Fibroblast of peridontal ligament (primary cell): Measurements from ENCODE around the gene PGLYRP4.

Experiments used
- DNase-seq: peaks from one replicate; pipeline ENCODE4 v3.0.0-alpha.2; 2010; ENCODE audit errors: extremely low read depth

Gene PGLYRP4, protein sequence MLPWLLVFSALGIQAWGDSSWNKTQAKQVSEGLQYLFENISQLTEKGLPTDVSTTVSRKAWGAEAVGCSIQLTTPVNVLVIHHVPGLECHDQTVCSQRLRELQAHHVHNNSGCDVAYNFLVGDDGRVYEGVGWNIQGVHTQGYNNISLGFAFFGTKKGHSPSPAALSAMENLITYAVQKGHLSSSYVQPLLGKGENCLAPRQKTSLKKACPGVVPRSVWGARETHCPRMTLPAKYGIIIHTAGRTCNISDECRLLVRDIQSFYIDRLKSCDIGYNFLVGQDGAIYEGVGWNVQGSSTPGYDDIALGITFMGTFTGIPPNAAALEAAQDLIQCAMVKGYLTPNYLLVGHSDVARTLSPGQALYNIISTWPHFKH

GRCh38 chr1:153348511-153349362 lies at the start of gene PGLYRP4:
PGLYRP4 (minus strand) TSS chr1:153348841; CDS start chr1:153347932, 909 bp downstream.
- no peak for DNase-seq

DNA sequence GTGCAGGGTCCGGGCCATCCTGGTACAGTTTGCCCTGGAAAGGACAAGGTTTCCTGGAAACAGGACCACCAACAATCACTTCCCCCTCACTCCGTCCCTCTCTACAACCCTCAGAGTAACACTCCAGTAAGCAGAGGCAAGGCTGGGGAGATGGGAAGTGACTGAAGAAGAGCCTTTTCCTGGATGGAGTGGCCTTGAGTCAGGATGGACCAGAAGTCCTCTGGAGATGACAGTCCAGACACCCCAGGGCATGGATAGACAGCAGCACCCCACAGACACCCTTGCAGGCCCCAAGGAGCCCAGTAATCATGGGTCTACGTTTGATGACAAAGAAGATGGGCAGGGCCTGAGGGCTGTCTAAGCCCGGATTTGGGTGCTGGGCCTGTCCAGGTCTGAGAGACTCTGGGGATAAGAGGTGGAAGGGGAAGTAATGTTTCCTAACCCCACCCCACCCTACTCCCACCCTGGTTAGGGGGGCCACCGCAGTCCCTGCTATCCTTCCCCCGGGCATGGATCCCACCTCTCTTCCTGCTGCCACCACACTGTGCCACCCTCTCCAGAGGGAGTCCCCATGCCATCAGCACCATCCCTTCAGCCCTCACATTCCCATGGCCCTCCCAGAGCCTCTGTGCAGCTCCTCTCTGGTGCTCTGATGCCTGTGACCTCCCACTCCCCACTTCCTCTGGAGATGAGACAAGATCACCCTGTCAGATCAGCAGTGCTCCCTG lies 49.4 kb upstream of the PGLYRP4 start:
- DNase-seq: no peak

DNA sequence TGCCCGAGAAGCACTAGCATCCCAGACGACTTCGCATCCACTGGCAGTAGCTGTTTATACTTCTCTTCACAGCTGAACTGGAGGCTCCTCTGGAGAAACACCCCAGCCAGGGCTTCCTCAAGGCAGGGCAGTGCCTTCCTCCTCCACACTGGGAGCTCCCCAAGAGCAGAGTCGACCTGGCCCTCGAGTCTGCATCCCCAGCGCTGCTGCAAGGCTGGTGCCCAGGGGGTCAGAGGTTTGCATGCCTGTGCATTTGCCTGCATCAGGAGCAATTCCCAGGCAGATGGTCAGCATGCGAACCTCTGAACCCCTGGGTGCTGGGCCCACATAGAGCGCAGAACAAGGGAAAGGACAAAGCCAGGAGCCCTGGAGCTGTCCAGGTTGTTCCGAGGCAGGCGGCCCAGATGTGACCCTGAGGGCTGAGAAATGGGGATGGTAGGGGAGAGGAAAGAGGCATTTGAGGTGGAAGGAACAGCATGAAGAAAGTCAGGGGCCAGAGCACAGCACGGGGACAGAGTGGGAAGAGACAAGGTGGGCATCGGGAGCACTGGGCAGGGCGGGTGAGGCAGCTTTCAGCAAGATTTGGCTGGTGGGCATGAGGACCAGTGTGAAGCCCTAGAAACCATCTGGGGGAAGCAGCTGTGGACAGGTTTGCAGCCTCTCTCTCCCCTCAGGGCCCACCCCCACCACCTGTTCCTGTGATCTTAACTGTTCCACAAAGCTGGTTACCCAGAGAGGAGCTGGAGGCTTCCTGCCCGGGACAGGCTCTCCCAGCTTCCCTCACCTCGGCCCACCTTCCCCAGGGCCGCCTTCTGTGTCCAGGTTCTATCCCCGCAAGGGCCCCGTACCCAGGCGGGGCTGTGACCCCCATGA lies 48.6 kb upstream of the PGLYRP4 start:
- no peak for DNase-seq

DNA sequence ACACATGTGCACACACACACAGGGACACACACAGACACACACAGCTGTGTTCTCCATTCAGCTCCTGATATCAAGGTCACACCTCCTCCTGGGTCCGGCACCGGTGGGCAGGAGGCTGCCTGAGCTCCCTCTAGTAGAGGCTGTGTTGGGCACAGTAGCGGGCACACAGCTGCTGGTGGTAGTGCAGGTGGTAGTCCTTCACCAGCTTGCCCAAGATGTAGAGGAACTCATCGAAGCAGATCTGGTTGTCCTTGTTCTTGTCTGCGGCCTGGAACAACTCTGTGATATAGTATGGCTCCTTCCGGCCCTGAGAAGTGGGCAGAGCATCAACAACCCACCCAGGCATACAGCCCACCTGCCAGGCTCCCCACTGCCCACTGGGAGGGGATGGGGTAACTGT lies 47.8 kb upstream of the PGLYRP4 start:
- no peak for DNase-seq

DNA sequence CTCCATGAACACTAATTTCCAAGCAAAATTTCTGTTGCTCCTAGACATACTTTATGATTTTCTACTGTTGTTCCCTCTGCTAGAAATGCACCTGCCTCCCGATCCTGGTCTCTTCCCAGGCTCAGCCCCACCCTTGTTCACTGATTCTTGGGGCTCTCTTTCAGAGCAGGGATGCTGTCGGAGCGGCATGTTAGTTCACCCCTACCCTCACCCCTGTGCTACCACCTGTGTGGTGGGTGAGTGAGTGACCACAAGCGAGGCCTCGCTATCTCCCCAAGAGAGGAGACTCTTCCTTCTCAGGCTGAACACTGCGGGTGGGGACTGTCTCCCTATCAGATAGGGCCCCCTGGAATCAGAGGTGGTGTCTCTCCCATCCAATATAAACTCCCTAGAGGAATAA lies 47.1 kb upstream of the PGLYRP4 start:
- no peak for DNase-seq

DNA sequence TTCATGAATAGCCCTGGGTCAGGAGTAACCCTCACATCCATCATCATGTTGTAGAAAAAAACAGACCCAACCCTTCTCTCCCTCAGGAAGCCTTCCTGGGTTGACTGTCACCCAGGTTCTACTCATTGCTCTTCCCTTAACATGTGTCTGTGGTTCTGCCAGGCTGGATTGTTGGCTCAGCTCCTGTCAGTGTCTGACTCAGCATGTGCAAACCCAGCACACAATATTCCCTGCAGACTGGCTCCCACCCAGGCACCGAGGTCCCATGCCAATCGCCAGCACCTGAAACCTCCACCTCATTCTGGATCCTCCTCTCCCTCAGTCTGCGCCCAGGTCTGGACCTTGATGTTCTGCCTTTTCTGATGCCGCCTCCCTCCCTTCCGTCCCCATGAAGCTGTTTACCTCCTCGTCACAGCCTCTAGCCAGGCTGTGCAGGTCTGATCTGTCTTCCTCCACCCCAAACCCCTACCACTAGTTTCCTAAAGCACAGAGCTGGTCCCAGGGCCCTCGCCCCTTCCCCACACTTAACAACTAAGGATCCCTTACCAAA lies 46.6 kb upstream of the PGLYRP4 start:
- DNase-seq: no peak

DNA sequence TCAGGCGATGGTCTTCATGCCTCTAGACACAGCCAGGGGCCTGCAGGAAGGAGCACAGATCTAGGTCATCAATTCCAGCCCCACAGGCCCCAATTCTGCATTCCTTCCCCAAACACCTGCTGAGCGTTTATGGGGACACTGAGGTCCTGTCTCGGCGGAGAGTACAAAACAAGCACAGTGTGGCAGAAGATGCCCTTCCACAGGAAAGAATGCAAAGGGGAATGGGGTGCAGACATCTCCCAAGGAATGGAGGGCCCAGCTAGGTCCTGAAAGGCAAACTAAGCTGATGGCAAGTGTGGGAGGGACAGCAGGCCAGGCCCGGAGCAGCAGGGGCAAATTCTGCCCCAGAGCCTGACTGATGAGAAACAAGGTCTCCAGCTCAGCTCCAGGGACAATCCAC lies 45.8 kb upstream of the PGLYRP4 start:
- no peak for DNase-seq

DNA sequence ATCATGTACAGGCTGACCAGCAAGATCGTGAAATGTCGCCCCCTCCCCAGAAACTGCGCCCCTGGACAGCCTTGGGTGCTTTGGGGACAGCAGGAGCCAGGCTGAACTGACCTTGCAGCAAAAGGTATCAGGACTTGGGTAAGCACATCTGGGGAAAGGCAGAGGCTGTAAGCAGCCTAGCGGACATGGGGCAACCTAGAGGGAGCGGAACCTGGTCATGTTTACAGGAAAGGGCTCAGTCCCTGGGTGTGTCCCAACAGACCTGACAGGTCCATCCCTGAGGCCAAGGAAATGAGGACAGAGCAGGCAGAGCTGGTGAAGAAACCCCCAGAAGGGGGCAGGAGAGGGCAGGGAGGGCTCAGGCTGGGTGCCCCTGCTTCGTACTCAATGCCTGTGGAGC lies 45.3 kb upstream of the PGLYRP4 start:
- DNase-seq: no peak

- DNase-seq: no peak
These were observed 44.2 kb upstream of the PGLYRP4 start for GRCh38 chr1:153392822-153393221.

GRCh38 chr1:153392258-153392657 lies 43.6 kb upstream of the PGLYRP4 start:
- DNase-seq: no peak

DNA sequence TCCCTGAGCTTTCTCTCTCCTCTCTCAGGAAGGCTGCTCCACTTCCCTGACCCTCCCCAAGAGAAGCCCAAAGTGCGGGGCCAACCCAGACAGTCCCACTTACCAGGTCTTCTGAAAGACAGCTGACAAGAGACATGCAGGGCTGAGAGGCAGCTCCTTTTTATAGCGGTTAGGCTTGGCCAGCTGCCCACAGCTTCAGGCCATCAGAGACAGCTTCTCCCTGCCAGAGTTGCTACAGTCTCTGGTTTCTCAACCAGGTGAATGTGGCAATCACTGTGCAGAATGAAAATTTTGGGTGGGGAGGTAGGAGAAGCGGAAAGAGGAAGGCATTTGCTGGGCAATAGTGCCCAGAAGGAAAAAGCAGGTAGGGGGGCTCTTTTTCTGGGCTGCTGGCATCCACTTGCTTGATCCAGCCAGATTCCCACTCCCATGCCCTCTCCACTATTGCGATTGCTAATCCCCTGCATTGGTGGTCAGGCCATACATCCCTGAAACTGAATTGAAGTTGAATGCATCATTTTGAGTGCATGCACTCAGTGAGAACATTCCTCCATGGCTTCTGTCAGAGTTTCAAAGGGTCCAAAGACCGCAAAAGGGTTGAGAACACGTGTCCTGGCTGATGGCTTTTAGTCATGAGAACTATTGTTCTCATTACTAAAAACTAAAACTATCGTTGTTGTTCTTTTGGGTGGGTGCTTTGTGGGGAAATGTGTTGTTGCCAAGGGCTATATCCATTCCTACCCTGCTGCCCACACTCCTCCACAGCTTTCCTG lies 42.5 kb upstream of the PGLYRP4 start, which contains the start of gene S100A8:
TSS of gene S100A8 (minus strand) at position 136 of the 773 bp plus-strand sequence. CDS start 538 bp downstream, outside the sequence.
- DNase-seq: no peak

GRCh38 chr1:153389973-153390879 lies 41.6 kb upstream of the PGLYRP4 start:
- no peak for DNase-seq

GRCh38 chr1:153389401-153389800 lies 40.8 kb upstream of the PGLYRP4 start:
- DNase-seq: no peak

GRCh38 chr1:153387785-153388184 lies 39.1 kb upstream of the PGLYRP4 start:
- DNase-seq: no peak

GRCh38 chr1:153387001-153387400 lies 38.4 kb upstream of the PGLYRP4 start:
- no peak for DNase-seq

GRCh38 chr1:153386500-153386901 lies 37.9 kb upstream of the PGLYRP4 start:
- no peak for DNase-seq

DNA sequence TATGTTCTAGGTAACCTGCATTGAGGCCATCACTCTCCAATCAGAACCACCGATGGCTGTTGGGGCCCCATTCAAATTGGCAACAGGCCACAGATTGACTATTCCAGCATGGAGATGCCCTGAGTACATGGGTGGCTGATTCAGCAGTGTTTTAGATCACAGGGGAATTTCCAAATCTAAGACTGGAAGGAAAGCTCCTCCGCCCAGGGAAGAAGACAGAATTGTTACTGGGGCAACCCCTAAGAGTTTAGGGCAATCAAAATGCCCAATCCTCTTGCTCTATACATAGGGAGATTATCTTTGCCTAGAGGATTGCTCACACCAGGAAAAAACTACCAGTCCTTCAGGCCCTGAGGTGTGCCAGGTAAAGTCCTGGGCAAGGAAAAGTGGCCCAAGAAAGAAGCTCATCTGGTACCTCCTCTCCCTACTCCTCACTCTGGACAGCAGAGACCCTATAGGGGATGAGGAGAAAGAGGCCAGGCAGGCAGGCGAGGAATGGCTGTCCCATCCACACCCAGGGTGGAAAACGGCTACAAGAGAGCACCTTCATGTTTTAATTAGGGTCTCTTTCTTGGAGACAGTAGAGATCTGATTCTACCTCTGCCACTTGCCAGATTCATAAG lies 36.4 kb upstream of the PGLYRP4 start:
- DNase-seq: no peak

- no peak for DNase-seq
These were observed 32.1 kb upstream of the PGLYRP4 start for GRCh38 chr1:153380711-153381110.

DNA sequence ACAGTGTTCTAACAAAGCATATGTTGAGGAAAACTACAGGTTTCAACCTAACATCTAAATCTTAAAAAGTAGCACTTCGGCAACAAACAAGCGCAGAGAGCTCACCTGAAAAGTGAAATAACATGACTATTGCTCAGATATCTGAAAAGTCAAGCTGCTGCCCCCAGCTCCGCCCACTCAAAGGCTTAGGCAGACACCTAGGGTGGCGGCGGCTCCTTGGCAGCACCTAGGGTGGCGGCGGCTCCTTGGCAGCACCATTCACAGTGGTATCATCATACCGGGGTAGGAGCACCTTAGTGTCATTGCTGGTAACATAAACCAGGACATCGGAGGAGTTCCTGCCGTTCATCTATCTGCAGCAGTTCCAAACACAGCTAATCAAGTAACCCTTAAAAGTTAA lies 30.9 kb upstream of the PGLYRP4 start:
- DNase-seq: no peak
